ENCODE measurements around the gene TFB1M.

- TF ChIP-seq, protein P1, sequence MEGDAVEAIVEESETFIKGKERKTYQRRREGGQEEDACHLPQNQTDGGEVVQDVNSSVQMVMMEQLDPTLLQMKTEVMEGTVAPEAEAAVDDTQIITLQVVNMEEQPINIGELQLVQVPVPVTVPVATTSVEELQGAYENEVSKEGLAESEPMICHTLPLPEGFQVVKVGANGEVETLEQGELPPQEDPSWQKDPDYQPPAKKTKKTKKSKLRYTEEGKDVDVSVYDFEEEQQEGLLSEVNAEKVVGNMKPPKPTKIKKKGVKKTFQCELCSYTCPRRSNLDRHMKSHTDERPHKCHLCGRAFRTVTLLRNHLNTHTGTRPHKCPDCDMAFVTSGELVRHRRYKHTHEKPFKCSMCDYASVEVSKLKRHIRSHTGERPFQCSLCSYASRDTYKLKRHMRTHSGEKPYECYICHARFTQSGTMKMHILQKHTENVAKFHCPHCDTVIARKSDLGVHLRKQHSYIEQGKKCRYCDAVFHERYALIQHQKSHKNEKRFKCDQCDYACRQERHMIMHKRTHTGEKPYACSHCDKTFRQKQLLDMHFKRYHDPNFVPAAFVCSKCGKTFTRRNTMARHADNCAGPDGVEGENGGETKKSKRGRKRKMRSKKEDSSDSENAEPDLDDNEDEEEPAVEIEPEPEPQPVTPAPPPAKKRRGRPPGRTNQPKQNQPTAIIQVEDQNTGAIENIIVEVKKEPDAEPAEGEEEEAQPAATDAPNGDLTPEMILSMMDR (IDR thresholded peaks at IDR 0.05) = no peak
- TF ChIP-seq POLR2AphosphoS5 (IDR thresholded peaks at IDR 0.05) = no peak
Observed at GRCh38 chr6:155270561-155271091, 43.7 kb downstream of the TFB1M start.
